CD14-positive monocyte (primary cell): ENCODE results near the gene PLPPR5. TPM values are rescaled to one million over a fixed set of nuclear protein-coding genes. Genes with fewer than 3 reads are reported as not detected.

Source experiments
- DNase-seq, 3 donors: peaks; one replicate each; pipeline ENCODE4 v3.0.0-alpha.2; 2011 to 2022
- H2AFZ ChIP-seq: 2 replicates; pipeline ENCODE4 v1.6.0; 2012; ENCODE audit warnings: mild to moderate bottlenecking, low read depth, low read length, inconsistent platforms; ENCODE audit not compliant: insufficient read depth, poor library complexity, severe bottlenecking
- H3K27ac ChIP-seq, 2 donors: 1 replicate in 1 of 2; 2 replicates in 1 of 2; pipeline ENCODE4 v1.5.1; 2012 to 2013; ENCODE audit warnings: low read length in 2 of 2, control low read depth in 1 of 2, inconsistent platforms in 1 of 2, low read depth in 1 of 2, mild to moderate bottlenecking in 1 of 2
- H3K27me3 ChIP-seq, 2 donors: one replicate each; pipeline versions ENCODE4 v1.6.0 to v1.6.1; 2011 to 2013; ENCODE audit warnings: low read length in 2 of 2; ENCODE audit not compliant: control insufficient read depth in 2 of 2, insufficient read depth in 2 of 2
- H3K36me3 ChIP-seq, 2 donors: replicated peaks in 1 of 2; 1 replicate in 1 of 2; 2 replicates in 1 of 2; pipeline versions ENCODE4 v1.5.1 to v1.6.1; 2012 to 2013; ENCODE audit warnings: low read length in 2 of 2, control low read depth in 1 of 2, inconsistent platforms in 1 of 2, mild to moderate bottlenecking in 1 of 2; ENCODE audit not compliant: insufficient read depth in 2 of 2, control insufficient read depth in 1 of 2
- H3K4me1 ChIP-seq, 2 donors: 1 replicate in 1 of 2; 2 replicates in 1 of 2; pipeline versions ENCODE4 v1.5.1 to v1.6.1; 2012 to 2013; ENCODE audit warnings: low read length in 2 of 2, control low read depth in 1 of 2, inconsistent platforms in 1 of 2, mild to moderate bottlenecking in 1 of 2, moderate library complexity in 1 of 2; ENCODE audit not compliant: insufficient read depth in 2 of 2, control insufficient read depth in 1 of 2
- H3K4me2 ChIP-seq: replicated peaks from 2 replicates; pipeline ENCODE3; 2012; ENCODE audit warnings: low read length, moderate library complexity, mild to moderate bottlenecking; ENCODE audit not compliant: poor library complexity, severe bottlenecking; ENCODE audit errors: extremely low read depth
- H3K4me3 ChIP-seq, 3 experiments: fragments of 200-600 bp in 1 of 3; sonication (generic) in 1 of 3; replicated peaks in 1 of 3; 1 replicate in 2 of 3; 2 replicates in 1 of 3; pipeline ENCODE4 v1.5.1; 2011 to 2013; ENCODE audit warnings: low read length in 3 of 3, mild to moderate bottlenecking in 3 of 3, control low read depth in 2 of 3, low read depth in 2 of 3, inconsistent platforms in 1 of 3, moderate library complexity in 1 of 3
- H3K79me2 ChIP-seq: 2 replicates; pipeline ENCODE4 v1.6.0; 2012; ENCODE audit warnings: mild to moderate bottlenecking, control low read depth, inconsistent platforms, low read length, moderate library complexity; ENCODE audit not compliant: insufficient read depth
- H3K9ac ChIP-seq: 2 replicates; pipeline ENCODE4 v1.6.0; 2017; ENCODE audit warnings: low read length, mild to moderate bottlenecking; ENCODE audit not compliant: insufficient read depth, poor library complexity, severe bottlenecking
- H3K9me3 ChIP-seq, 2 donors: replicated peaks in 1 of 2; 1 replicate in 1 of 2; 2 replicates in 1 of 2; pipeline versions ENCODE4 v1.5.1 to v1.6.1; 2012 to 2013; ENCODE audit warnings: low read length in 2 of 2, control low read depth in 1 of 2; ENCODE audit not compliant: control insufficient read depth in 1 of 2, insufficient read depth in 1 of 2
- H4K20me1 ChIP-seq: 2 replicates; pipeline ENCODE4 v1.6.0; 2012; ENCODE audit warnings: mild to moderate bottlenecking, low read length, control low read depth, moderate library complexity; ENCODE audit not compliant: insufficient read depth
- H3K27ac Mint-ChIP-seq, 7 donors: one replicate each; pipeline ENCODE4 v1.8.0; 2020; ENCODE audit warnings: mild to moderate bottlenecking in 7 of 7, mixed read lengths in 7 of 7, moderate library complexity in 6 of 7, inconsistent platforms in 2 of 7
- H3K27me3 Mint-ChIP-seq, 3 donors: one replicate each; pipeline ENCODE4 v1.8.0; 2021 to 2022; ENCODE audit warnings: low read depth in 3 of 3, mild to moderate bottlenecking in 3 of 3, mixed read lengths in 3 of 3, moderate library complexity in 3 of 3, inconsistent platforms in 1 of 3
- H3K36me3 Mint-ChIP-seq, 2 donors: one replicate each; pipeline ENCODE4 v1.8.0; 2020; ENCODE audit warnings: mixed read lengths in 2 of 2, inconsistent platforms in 1 of 2, mild to moderate bottlenecking in 1 of 2
- H3K4me1 Mint-ChIP-seq: one replicate; pipeline ENCODE4 v1.8.0; 2020; ENCODE audit warnings: mild to moderate bottlenecking, mixed read lengths
- H3K4me3 Mint-ChIP-seq, 2 donors: one replicate each; pipeline ENCODE4 v1.8.0; 2020; ENCODE audit warnings: mild to moderate bottlenecking in 2 of 2, mixed read lengths in 2 of 2, moderate library complexity in 1 of 2
- H3K9me3 Mint-ChIP-seq, 7 donors: one replicate each; pipeline ENCODE4 v1.8.0; 2020 to 2022; ENCODE audit warnings: mixed read lengths in 7 of 7, mild to moderate bottlenecking in 6 of 7, moderate library complexity in 6 of 7, inconsistent platforms in 2 of 7
- WGBS: methylation state at CpG from one replicate; pipeline ENCODE4 v1.1.5; 2013; ENCODE audit warnings: missing lambda C conversion rate; ENCODE audit not compliant: insufficient coverage; 5-methylcytosine and 5-hydroxymethylcytosine counted together
- intact Hi-C, 2 donors: fragments of 100-400 bp; cut with micrococcal nuclease; formaldehyde crosslinking; loops; one replicate each; pipeline versions ENCODE4 v1.15.0 to v1.15.1; 2023
- polyA plus RNA-seq, 3 donors: library from polyadenylated mRNA; depleted of rRNA in 1 of 3; unstranded in 2 of 3; stranded (reverse) in 1 of 3; fragments of 300-500 nt in 2 of 3; fragments of >200 nt in 1 of 3; fragmentation: Illumina TruSeq in 2 of 3; gene quantifications; 1 replicate in 2 of 3; 2 replicates in 1 of 3; pipeline ENCODE4 v1.2.3, GENCODE V29; 2012 to 2021
- TF ChIP-seq, protein P1 (sequence below): fragments of 200-600 bp; IDR thresholded peaks from one replicate; pipeline ENCODE4 v1.8.0; 2022; ENCODE audit warnings: antibody characterized with exemption, mild to moderate bottlenecking

Gene PLPPR5
- polyA plus RNA-seq, 3 donors, result not detected

DNA sequence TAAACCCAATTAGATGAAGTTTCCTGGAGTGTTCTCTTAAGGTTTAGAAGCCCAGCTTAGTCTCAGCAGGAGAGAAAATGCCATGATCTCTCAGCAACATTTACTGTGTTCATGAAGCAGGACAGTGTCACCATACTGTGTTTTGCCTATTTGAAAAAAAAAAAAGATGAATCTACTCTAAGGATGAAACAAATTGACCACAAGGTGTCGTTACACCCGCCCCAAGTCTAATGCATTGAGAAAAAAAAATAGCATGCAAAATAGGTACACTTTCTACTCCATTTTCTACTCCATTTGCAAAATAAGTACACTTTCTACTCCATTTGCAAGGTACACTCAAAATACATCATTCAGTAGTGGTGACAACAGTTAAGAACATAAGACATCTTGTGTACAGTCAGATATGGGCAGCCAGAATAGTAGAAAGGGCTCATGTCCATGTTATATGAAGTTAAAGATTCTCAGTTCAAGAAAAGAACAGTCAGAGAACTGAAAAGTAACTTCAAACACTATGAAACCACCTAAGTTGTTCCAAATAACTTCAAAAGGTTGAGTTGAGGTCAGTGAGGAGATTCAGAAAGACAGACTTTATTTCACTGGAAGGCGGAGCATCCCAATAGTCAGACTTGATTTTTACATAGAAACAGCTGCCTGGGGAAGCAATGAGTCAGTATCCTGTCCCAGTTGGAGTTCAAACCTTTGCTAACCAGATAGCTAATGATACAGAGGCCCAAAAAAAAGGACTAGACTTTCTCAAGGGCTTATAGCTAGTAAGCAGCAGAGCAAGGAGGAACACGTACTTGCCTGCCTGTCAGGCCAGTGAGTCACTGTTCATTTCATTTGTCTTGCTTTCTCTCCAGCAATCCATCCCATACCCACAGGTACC is 13.3 kb downstream of the PLPPR5 start:
- Histone ChIP-seq H3K79me2 (no peaks in the 10 kb centered on the region), H4K20me1 (no peaks in the 10 kb centered on the region), H3K4me1 (no peaks in the 10 kb centered on the region), H3K27me3 (no peaks in the 10 kb centered on the region), H3K9me3 (no peaks in the 10 kb centered on the region), H3K4me3 (no peak overlapping the region), H3K9ac (no peak overlapping the region), H3K4me2 (no peak overlapping the region), H2AFZ (no peak overlapping the region), H3K27ac (no peak overlapping the region), H3K36me3 (no peaks in the 10 kb centered on the region)
- H3K27ac Mint-ChIP-seq, result no peak overlapping the region
- H3K27me3 Mint-ChIP-seq, result peaks cover 0 to 2% (median 0%) of the 10 kb centered on the region in 3 donors
- no peak for DNase-seq
- H3K4me3 Mint-ChIP-seq, result no peak overlapping the region
- no peaks in the 10 kb centered on the region for H3K4me1 Mint-ChIP-seq
- TF ChIP-seq, protein P1, sequence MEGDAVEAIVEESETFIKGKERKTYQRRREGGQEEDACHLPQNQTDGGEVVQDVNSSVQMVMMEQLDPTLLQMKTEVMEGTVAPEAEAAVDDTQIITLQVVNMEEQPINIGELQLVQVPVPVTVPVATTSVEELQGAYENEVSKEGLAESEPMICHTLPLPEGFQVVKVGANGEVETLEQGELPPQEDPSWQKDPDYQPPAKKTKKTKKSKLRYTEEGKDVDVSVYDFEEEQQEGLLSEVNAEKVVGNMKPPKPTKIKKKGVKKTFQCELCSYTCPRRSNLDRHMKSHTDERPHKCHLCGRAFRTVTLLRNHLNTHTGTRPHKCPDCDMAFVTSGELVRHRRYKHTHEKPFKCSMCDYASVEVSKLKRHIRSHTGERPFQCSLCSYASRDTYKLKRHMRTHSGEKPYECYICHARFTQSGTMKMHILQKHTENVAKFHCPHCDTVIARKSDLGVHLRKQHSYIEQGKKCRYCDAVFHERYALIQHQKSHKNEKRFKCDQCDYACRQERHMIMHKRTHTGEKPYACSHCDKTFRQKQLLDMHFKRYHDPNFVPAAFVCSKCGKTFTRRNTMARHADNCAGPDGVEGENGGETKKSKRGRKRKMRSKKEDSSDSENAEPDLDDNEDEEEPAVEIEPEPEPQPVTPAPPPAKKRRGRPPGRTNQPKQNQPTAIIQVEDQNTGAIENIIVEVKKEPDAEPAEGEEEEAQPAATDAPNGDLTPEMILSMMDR, result no peak
- WGBS, result 71% methylated on average over 1 of the region's 4 CpGs
- intact Hi-C loops, result no loop called here
- H3K36me3 Mint-ChIP-seq, result no peaks in the 10 kb centered on the region
- H3K9me3 Mint-ChIP-seq, result no peaks in the 10 kb centered on the region

DNA sequence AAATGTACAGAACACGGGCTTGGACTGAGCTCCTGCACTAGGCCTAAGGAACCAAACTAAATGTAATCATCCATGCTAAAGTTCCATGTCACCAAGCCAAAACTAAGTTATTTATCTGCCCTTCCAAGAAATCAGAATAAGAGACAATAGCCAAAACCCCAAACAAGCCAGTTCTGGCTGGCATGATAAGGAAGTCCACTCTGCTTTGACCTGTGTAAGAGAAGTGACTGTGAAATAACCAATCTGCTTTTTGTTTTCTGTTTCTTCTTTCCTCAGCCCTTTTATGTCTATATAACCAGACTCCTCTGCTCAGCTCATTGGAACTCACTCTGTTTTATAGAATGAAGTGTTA is 15.1 kb downstream of the PLPPR5 start:
- Histone ChIP-seq H3K4me3 (no peak overlapping the region), H3K9ac (no peak overlapping the region), H3K4me2 (no peak overlapping the region), H3K27ac (no peak overlapping the region), H3K36me3 (no peaks in the 10 kb centered on the region), H3K9me3 (no peaks in the 10 kb centered on the region), H3K4me1 (no peaks in the 10 kb centered on the region), H3K27me3 (no peaks in the 10 kb centered on the region), H2AFZ (no peak overlapping the region), H3K79me2 (no peaks in the 10 kb centered on the region), H4K20me1 (no peaks in the 10 kb centered on the region)
- Mint-ChIP-seq H3K9me3 (no peaks in the 10 kb centered on the region), H3K4me3 (no peak overlapping the region), H3K27me3 (no peaks in the 10 kb centered on the region), H3K4me1 (no peaks in the 10 kb centered on the region), H3K36me3 (no peaks in the 10 kb centered on the region), H3K27ac (no peak overlapping the region)
- WGBS, result no CpG with 5 or more reads among the region's 1 CpG
- DNase-seq, result no peak
- TF ChIP-seq, protein P1, result no peak
- intact Hi-C loops, result no loop called here
